Cardiac fibroblast (primary cell): ENCODE measurements around the gene OPRM1.
A peak's percentile ranks its signal among the peaks of the same experiment; 100 is the strongest.

ENCODE experiments used
- DNase-seq, 2 donors: peaks; one replicate each; pipeline versions ENCODE4 v3.0.0 to v3.0.0-alpha.2; 2010; ENCODE audit warnings: low read depth in 2 of 2
- H3K4me3 ChIP-seq, 2 donors: replicated peaks in 1 of 2; 1 replicate in 1 of 2; 2 replicates in 1 of 2; pipeline ENCODE4 v1.5.1; 2011; ENCODE audit warnings: low read depth in 2 of 2, low read length in 2 of 2, mild to moderate bottlenecking in 2 of 2, moderate library complexity in 1 of 2
- CTCF ChIP-seq: IDR thresholded peaks from one replicate; pipeline ENCODE4 v1.5.1; 2011; ENCODE audit warnings: low read depth, mild to moderate bottlenecking, low read length, inconsistent platforms

OPRM1 gene

GRCh38 chr6:154157082-154157481, 118.0 kb downstream of the OPRM1 start:
- TF ChIP-seq CTCF = no peak
- no peak for DNase-seq
- no peak overlapping the region for H3K4me3 ChIP-seq

GRCh38 chr6:154157706-154158105, 118.7 kb downstream of the OPRM1 start:
- no peak for DNase-seq
- TF ChIP-seq CTCF = no peak
- H3K4me3 ChIP-seq = no peak overlapping the region

GRCh38 chr6:154159126-154159525, 120.1 kb downstream of the OPRM1 start:
- TF ChIP-seq CTCF = no peak
- no peak overlapping the region for H3K4me3 ChIP-seq
- DNase-seq = no peak

- H3K4me3 ChIP-seq = no peak overlapping the region
Observed at GRCh38 chr6:154161689-154162088, 122.6 kb downstream of the OPRM1 start.

GRCh38 chr6:154164397-154164796, 125.4 kb downstream of the OPRM1 start:
- H3K4me3 ChIP-seq = no peak overlapping the region
- DNase-seq = peak; percentile 65 to 95
- TF ChIP-seq CTCF = no peak

More at GRCh38 chr6:154161689-154162088, 122.6 kb downstream of the OPRM1 start:
- DNase-seq = no peak
- no peak for TF ChIP-seq CTCF

- no peak for DNase-seq
- no peak for TF ChIP-seq CTCF
- no peak overlapping the region for H3K4me3 ChIP-seq
Observed at GRCh38 chr6:154165478-154165877, 126.4 kb downstream of the OPRM1 start.

GRCh38 chr6:154166140-154166539, 127.1 kb downstream of the OPRM1 start:
- no peak for DNase-seq
- H3K4me3 ChIP-seq = no peak overlapping the region
- TF ChIP-seq CTCF = no peak
